Suprapubic skin (tissue), 4 donors: ENCODE measurements around the gene FAM3C. TPM values are rescaled to one million over a fixed set of nuclear protein-coding genes. Genes with fewer than 3 reads are reported as not detected.
A peak's percentile ranks its signal among the peaks of the same experiment; 100 is the strongest.

Experiments used
- DNase-seq, 2 donors: peaks; one replicate each; pipeline ENCODE4 v3.0.0-alpha.2; 2019; ENCODE audit warnings: low spot score in 2 of 2
- H3K27ac ChIP-seq: fragments of 200-600 bp; sonication (generic); one replicate; pipeline ENCODE4 v1.5.1; 2019
- H3K27me3 ChIP-seq: fragments of 200-600 bp; sonication (generic); one replicate; pipeline ENCODE4 v1.5.1; 2019
- H3K36me3 ChIP-seq: fragments of 200-600 bp; sonication (generic); one replicate; pipeline ENCODE4 v1.5.1; 2019
- H3K4me1 ChIP-seq: fragments of 200-600 bp; sonication (generic); one replicate; pipeline ENCODE4 v1.5.1; 2019
- H3K4me3 ChIP-seq: fragments of 200-600 bp; sonication (generic); one replicate; pipeline ENCODE4 v1.5.1; 2019; ENCODE audit warnings: mild to moderate bottlenecking
- H3K9me3 ChIP-seq: fragments of 200-600 bp; sonication (generic); one replicate; pipeline ENCODE4 v1.5.1; 2019
- EP300 ChIP-seq: sonication (generic); formaldehyde crosslinking; IDR thresholded peaks from one replicate; pipeline ENCODE4 v1.6.1; 2017; ENCODE audit warnings: antibody characterized with exemption
- POLR2A ChIP-seq, 2 donors: fragments of 450-650 bp; IDR thresholded peaks; one replicate each; pipeline ENCODE4 v1.6.1; 2017; ENCODE audit warnings: antibody characterized with exemption in 2 of 2, mild to moderate bottlenecking in 2 of 2, moderate library complexity in 2 of 2
- POLR2AphosphoS5 ChIP-seq, 3 donors: sonication (generic); formaldehyde crosslinking; IDR thresholded peaks; one replicate each; pipeline ENCODE4 v1.6.1; 2017; ENCODE audit warnings: antibody characterized with exemption in 3 of 3
- WGBS: methylation state at CpG from one replicate; pipeline ENCODE4 v1.1.5; 2018; 5-methylcytosine and 5-hydroxymethylcytosine counted together
- total RNA-seq, 4 donors: library from RNA; depleted of rRNA; stranded (reverse); fragments of >200 nt; gene quantifications; one replicate each; pipeline ENCODE4 v1.1.0, GENCODE V29; 2016
- TF ChIP-seq, protein P1 (sequence below), 2 donors: fragments of 200-600 bp in 1 of 2; fragments of 450-650 bp in 1 of 2; sonication (generic) in 1 of 2; IDR thresholded peaks; one replicate each; pipeline ENCODE4 v1.5.1; 2016 to 2019; ENCODE audit warnings: antibody characterized with exemption in 2 of 2, mild to moderate bottlenecking in 1 of 2, moderate library complexity in 1 of 2

The FAM3C gene
- total RNA-seq, 4 donors from 2014 or later, result 31.8 to 39.1 (median 35.9) TPM

DNA sequence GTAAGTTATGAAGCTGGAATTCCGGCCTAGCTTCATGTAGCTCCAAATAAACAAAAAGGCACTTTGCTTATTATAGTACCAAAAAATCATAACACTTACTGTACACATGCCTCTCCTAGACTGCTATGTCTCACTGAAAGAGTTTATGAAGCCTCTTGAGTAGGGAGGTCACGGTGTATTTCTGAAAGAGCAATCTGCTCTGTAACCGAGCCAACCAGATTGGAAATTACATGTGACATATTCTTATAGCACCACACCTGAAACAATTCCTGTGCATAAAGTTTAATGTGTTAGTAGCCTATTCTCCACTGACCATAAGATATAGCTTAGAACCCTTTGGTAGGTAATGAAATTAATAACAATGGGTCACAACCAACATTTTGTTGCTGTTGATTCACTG is 1.3 kb upstream of the FAM3C start:
- Histone ChIP-seq H3K27me3 (no peaks in the 10 kb centered on the region), H3K4me3 (no peak overlapping the region), H3K4me1 (peaks cover 26% of the 10 kb centered on the region), H3K36me3 (no peaks in the 10 kb centered on the region), H3K9me3 (no peaks in the 10 kb centered on the region), H3K27ac (no peak overlapping the region)
- TF ChIP-seq EP300, result no peak
- TF ChIP-seq, protein P1, sequence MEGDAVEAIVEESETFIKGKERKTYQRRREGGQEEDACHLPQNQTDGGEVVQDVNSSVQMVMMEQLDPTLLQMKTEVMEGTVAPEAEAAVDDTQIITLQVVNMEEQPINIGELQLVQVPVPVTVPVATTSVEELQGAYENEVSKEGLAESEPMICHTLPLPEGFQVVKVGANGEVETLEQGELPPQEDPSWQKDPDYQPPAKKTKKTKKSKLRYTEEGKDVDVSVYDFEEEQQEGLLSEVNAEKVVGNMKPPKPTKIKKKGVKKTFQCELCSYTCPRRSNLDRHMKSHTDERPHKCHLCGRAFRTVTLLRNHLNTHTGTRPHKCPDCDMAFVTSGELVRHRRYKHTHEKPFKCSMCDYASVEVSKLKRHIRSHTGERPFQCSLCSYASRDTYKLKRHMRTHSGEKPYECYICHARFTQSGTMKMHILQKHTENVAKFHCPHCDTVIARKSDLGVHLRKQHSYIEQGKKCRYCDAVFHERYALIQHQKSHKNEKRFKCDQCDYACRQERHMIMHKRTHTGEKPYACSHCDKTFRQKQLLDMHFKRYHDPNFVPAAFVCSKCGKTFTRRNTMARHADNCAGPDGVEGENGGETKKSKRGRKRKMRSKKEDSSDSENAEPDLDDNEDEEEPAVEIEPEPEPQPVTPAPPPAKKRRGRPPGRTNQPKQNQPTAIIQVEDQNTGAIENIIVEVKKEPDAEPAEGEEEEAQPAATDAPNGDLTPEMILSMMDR (IDR thresholded peaks at IDR 0.05), result no peak
- DNase-seq, result no peak
- WGBS, result 95% methylated on average over 3 of the region's 3 CpGs

DNA sequence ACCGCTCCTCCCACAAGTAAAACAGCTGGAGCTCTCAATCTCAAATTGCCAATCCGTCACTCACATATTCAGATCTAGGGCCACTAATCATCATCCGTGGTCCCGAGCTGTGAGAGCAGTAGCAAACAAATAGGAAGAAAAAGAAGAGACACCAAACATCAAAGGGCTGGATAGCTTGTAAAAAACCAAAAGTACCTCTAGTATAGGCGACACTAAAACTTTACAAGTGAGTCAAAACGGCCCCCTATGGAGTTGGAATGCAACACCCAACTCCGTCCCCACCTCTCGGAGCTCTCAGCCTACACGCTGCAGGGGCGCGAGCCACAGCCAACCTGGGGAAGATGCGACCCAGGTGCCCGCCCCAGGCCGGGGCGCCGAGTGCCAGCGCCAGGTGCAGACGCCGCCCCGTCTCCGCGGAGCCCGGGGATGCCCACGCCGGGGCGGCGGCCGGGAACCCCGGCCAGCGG is 581 bp downstream of the FAM3C start:
- H3K36me3 ChIP-seq, result no peaks in the 10 kb centered on the region
- peak overlapping the region; percentile 91 for H3K27ac ChIP-seq
- H3K27me3 ChIP-seq, result no peaks in the 10 kb centered on the region
- no peak for TF ChIP-seq POLR2AphosphoS5 (IDR thresholded peaks at IDR 0.05)
- TF ChIP-seq EP300, result no peak
- peak overlapping the region; percentile 99 for H3K4me3 ChIP-seq
- H3K9me3 ChIP-seq, result no peaks in the 10 kb centered on the region
- under 1% methylated on average over 8 of the region's 30 CpGs for WGBS
- H3K4me1 ChIP-seq, result peaks cover 26% of the 10 kb centered on the region
- peak in 1 of 2 donors; percentile 65 for DNase-seq

DNA sequence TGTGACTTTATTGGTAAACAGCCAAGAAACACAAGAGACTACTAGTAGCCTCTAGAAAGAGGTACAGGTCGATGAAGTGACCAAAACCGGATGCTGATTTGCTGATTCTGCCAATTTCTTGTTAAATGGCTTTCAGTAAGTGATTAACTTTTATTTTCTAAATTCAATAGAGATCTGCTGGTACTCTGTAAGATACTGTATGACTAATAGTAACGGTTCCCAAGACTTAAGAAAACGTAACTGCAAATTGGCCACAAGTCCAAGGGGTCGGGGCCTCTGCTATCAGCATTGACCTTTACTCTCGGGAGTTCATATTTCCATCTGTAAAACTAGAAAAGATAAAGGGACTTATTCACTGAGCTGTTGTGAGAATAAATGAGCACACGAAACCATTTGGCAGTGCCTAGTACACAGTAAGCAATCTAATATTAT is 1.4 kb downstream of the FAM3C start:
- H3K4me3 ChIP-seq, result peak overlapping the region; percentile 99
- no peak for TF ChIP-seq EP300
- TF ChIP-seq, protein P1 (IDR thresholded peaks at IDR 0.05), result no peak
- TF ChIP-seq POLR2AphosphoS5 (IDR thresholded peaks at IDR 0.05), result no peak
- TF ChIP-seq POLR2A (IDR thresholded peaks at IDR 0.05), result no peak
- H3K9me3 ChIP-seq, result no peaks in the 10 kb centered on the region
- no peak overlapping the region for H3K27ac ChIP-seq
- H3K27me3 ChIP-seq, result no peaks in the 10 kb centered on the region
- peaks cover 29% of the 10 kb centered on the region for H3K4me1 ChIP-seq
- no peaks in the 10 kb centered on the region for H3K36me3 ChIP-seq
- DNase-seq, result no peak
- WGBS, result 64% methylated on average over 7 of the region's 7 CpGs

DNA sequence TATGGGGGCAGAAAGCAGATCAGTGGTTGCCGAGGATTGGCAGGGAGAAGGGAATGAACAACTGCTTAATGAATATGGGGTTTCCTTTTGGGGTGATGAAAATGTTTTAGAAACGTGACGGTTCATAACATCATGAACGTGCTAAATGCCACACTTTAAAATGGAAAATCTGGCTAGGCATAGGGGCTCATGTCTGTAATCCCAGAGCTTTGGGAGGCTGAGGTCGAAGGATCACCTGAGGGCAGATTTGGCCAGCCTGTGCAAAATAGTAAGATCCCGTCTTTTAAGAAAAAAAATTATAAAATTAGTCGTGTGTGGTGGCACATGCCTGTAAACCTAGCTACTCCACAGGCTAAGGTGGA is 3.1 kb downstream of the FAM3C start:
- no peak for DNase-seq
- Histone ChIP-seq H3K27me3 (no peaks in the 10 kb centered on the region), H3K27ac (no peak overlapping the region), H3K9me3 (no peaks in the 10 kb centered on the region), H3K36me3 (no peaks in the 10 kb centered on the region), H3K4me3 (no peak overlapping the region), H3K4me1 (peaks cover 35% of the 10 kb centered on the region)
- TF ChIP-seq EP300 (no peak), POLR2AphosphoS5 (IDR thresholded peaks at IDR 0.05) (no peak), POLR2A (IDR thresholded peaks at IDR 0.05) (no peak)
- TF ChIP-seq, protein P1 (IDR thresholded peaks at IDR 0.05), result no peak
- WGBS, result 94% methylated on average over 7 of the region's 7 CpGs

DNA sequence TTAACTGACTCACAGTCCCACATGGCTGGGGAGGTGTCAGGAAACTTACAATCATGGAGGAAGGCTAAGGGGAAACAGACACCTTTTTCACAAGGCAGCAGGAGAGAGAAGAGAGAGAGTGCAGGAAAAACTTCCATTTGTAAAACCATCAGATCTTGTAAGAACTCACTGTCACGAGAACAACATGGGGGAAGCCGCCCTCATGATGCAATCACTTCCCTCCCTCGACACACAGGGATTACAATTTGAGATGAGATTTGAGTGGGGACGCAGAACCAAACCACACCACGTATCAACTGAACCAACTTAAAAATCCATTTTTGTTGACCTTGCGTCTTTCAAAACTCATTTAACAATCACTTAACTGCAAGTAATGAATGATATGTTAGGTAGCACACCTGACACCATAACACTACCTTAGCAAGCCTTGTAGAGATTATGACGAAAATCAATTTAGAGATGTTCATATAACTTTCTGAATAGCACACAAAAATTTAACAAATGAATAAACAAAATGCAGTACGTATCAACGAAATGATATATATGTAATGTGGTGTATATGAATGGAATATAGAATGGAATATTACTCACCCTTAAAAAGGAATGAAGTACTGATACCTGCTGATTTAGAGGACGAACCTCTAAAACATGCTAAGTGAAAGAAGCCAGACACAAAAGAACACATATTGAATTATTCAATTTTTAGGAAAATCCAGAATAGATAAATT is 3.7 kb downstream of the FAM3C start:
- Histone ChIP-seq H3K4me1 (peaks cover 35% of the 10 kb centered on the region), H3K27me3 (no peaks in the 10 kb centered on the region), H3K9me3 (no peaks in the 10 kb centered on the region), H3K27ac (no peak overlapping the region), H3K36me3 (no peaks in the 10 kb centered on the region), H3K4me3 (no peak overlapping the region)
- TF ChIP-seq, protein P1 (IDR thresholded peaks at IDR 0.05), result no peak
- TF ChIP-seq POLR2AphosphoS5 (IDR thresholded peaks at IDR 0.05) (no peak), EP300 (no peak), POLR2A (IDR thresholded peaks at IDR 0.05) (no peak)
- DNase-seq, result no peak
- WGBS, result 97% methylated on average over 10 of the region's 10 CpGs
